Uterus (tissue), 2 donors: Measurements from ENCODE around the gene CCDC81.

Experiments
- CTCF ChIP-seq, 4 experiments: fragments of 200-600 bp in 2 of 4; fragments of 450-650 bp in 2 of 4; sonication (generic) in 2 of 4; IDR thresholded peaks; one replicate each; pipeline ENCODE4 v1.5.1; 2016 to 2019; ENCODE audit warnings: antibody characterized with exemption in 4 of 4, mild to moderate bottlenecking in 2 of 4, moderate library complexity in 1 of 4
- POLR2A ChIP-seq, 2 donors: fragments of 450-650 bp; IDR thresholded peaks; one replicate each; pipeline ENCODE4 v1.6.1; 2016; ENCODE audit warnings: antibody characterized with exemption in 2 of 2, mild to moderate bottlenecking in 1 of 2, moderate library complexity in 1 of 2

- TF ChIP-seq CTCF (IDR thresholded peaks at IDR 0.05) (no peak), POLR2A (IDR thresholded peaks at IDR 0.05) (no peak)
Observed at GRCh38 chr11:86440843-86441242, 66.2 kb downstream of the CCDC81 start.
